ENCODE results near the gene FBXO42. TPM values are rescaled to one million over a fixed set of nuclear protein-coding genes. Genes with fewer than 3 reads are reported as not detected.
A peak's percentile ranks its signal among the peaks of the same experiment; 100 is the strongest.

Gene FBXO42
- polyA plus RNA-seq, 3 donors = 11.6 to 18.4 (median 16.9) TPM

DNA sequence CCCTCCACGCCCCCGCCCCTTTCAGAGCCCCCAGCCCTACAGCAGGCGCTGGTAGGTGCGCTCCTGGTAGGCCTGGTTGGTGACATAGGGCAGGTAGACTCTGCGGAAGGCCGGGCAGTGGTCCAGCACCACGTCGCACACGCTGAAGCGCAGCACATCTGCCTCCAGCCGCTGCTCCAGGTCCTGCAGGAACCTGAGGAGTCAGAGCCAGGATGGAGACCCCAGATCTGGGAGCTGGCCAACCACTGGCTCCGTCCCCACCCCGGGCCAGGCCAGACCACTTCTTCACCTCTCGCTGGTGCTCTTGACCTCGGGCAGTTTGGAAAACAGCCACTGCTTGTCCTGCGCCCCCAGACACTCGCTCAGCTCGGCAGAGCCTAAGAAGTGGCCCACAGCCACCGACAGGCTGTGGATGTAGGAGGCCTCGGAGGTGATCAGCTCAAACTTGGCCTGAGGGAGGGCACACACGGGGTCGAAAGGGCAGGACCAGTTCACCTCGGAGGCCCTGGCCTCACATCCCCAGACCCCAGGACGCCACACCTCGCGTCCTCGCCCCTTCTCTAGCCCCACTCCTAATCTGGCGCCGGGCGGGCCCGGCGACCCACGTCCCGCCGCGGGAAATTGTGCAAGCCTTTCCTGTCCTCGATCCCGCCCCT is 146.3 kb downstream of the FBXO42 start:
- Histone ChIP-seq H3K4me2 (replicated peaks; ENCODE audit: extremely low read depth, low read length, poor library complexity, severe bottlenecking) (peak overlapping the region; percentile 98), H3K27ac (ENCODE audit: low read depth in 1 of 2, low read length in 2 of 2) (peak overlapping the region; percentile 52 to 82), H3K79me2 (ENCODE audit: insufficient read depth, low read length) (no peaks in the 10 kb centered on the region), H3K9me3 (replicated peaks in 1 of 2; ENCODE audit: control insufficient read depth in 1 of 2, insufficient read depth in 1 of 2, low read length in 2 of 2) (no peaks in the 10 kb centered on the region), H3K4me3 (replicated peaks in 1 of 3; ENCODE audit: low read depth in 2 of 3, low read length in 3 of 3) (peak overlapping the region; percentile 42 to 80 (median 45)), H4K20me1 (ENCODE audit: insufficient read depth, low read length) (no peaks in the 10 kb centered on the region), H3K9ac (ENCODE audit: insufficient read depth, low read length, poor library complexity, severe bottlenecking) (peak overlapping the region; percentile 62), H3K4me1 (ENCODE audit: control insufficient read depth in 1 of 2, insufficient read depth in 2 of 2, low read length in 2 of 2) (peaks cover 22 to 26% of the 10 kb centered on the region in 2 donors), H3K36me3 (replicated peaks in 1 of 2; ENCODE audit: control insufficient read depth in 1 of 2, insufficient read depth in 2 of 2, low read length in 2 of 2) (no peaks in the 10 kb centered on the region), H3K27me3 (ENCODE audit: control insufficient read depth in 2 of 2, insufficient read depth in 2 of 2, low read length in 2 of 2) (no peaks in the 10 kb centered on the region), H2AFZ (ENCODE audit: insufficient read depth, low read depth, low read length, poor library complexity, severe bottlenecking) (peak overlapping the region; percentile 89)
- H3K36me3 Mint-ChIP-seq = peaks cover 7 to 16% of the 10 kb centered on the region in 2 donors
- intact Hi-C loops (cut with micrococcal nuclease) = loop anchor here in 1 of 2 donors (2.0 kb wide), 1 partner anchor 13 kb away; no protein-coding TSS in a partner anchor
- peak overlapping the region; percentile 79 to 87 for H3K4me3 Mint-ChIP-seq
- H3K27me3 Mint-ChIP-seq (ENCODE audit: low read depth in 3 of 3) = peaks cover 0 to 4% (median 0%) of the 10 kb centered on the region in 3 donors
- no peaks in the 10 kb centered on the region for H3K9me3 Mint-ChIP-seq
- DNase-seq = no peak
- peak overlapping the region; percentile 57 to 96 (median 80) for H3K27ac Mint-ChIP-seq
- peaks cover 13% of the 10 kb centered on the region for H3K4me1 Mint-ChIP-seq
- TF ChIP-seq, protein P1, sequence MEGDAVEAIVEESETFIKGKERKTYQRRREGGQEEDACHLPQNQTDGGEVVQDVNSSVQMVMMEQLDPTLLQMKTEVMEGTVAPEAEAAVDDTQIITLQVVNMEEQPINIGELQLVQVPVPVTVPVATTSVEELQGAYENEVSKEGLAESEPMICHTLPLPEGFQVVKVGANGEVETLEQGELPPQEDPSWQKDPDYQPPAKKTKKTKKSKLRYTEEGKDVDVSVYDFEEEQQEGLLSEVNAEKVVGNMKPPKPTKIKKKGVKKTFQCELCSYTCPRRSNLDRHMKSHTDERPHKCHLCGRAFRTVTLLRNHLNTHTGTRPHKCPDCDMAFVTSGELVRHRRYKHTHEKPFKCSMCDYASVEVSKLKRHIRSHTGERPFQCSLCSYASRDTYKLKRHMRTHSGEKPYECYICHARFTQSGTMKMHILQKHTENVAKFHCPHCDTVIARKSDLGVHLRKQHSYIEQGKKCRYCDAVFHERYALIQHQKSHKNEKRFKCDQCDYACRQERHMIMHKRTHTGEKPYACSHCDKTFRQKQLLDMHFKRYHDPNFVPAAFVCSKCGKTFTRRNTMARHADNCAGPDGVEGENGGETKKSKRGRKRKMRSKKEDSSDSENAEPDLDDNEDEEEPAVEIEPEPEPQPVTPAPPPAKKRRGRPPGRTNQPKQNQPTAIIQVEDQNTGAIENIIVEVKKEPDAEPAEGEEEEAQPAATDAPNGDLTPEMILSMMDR (IDR thresholded peaks at IDR 0.05) = no peak
- 44% methylated on average over 25 of the region's 38 CpGs for WGBS (ENCODE audit: insufficient coverage)

DNA sequence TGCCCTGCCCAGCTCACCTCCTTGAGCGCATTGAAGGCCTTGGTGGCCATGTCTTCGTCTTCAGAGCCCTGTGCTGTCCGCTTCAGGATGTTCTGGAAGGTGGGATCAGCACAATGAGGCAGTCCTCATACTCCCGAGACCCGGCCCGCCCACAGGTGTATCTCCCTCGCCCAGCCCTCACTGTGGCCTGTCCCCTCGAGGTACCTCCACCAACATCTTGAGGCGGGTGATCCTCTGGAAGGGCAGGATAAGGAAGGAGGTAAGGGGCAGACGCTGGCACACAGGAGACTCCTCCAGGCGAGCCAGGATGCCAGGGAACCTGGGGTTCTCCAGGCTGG is 147.0 kb downstream of the FBXO42 start:
- no peak for DNase-seq
- H3K27me3 Mint-ChIP-seq (ENCODE audit: low read depth in 3 of 3) = peaks cover 0 to 4% (median 0%) of the 10 kb centered on the region in 3 donors
- no peaks in the 10 kb centered on the region for H3K27me3 ChIP-seq (ENCODE audit: control insufficient read depth in 2 of 2, insufficient read depth in 2 of 2, low read length in 2 of 2)
- peaks cover 13% of the 10 kb centered on the region for H3K4me1 Mint-ChIP-seq
- H3K79me2 ChIP-seq (ENCODE audit: insufficient read depth, low read length) = no peaks in the 10 kb centered on the region
- H3K4me1 ChIP-seq (ENCODE audit: control insufficient read depth in 1 of 2, insufficient read depth in 2 of 2, low read length in 2 of 2) = peaks cover 22 to 26% of the 10 kb centered on the region in 2 donors
- no peak overlapping the region for H2AFZ ChIP-seq (ENCODE audit: insufficient read depth, low read depth, low read length, poor library complexity, severe bottlenecking)
- intact Hi-C loops (cut with micrococcal nuclease) = loop anchor here in 1 of 2 donors (2.0 kb wide), 1 partner anchor 13 kb away; no protein-coding TSS in a partner anchor
- 95% methylated on average over 8 of the region's 11 CpGs for WGBS (ENCODE audit: insufficient coverage)
- H3K4me2 ChIP-seq (replicated peaks; ENCODE audit: extremely low read depth, low read length, poor library complexity, severe bottlenecking) = no peak overlapping the region
- H3K9me3 Mint-ChIP-seq = no peaks in the 10 kb centered on the region
- H3K36me3 Mint-ChIP-seq = peaks cover 7 to 16% of the 10 kb centered on the region in 2 donors
- H4K20me1 ChIP-seq (ENCODE audit: insufficient read depth, low read length) = no peaks in the 10 kb centered on the region
- TF ChIP-seq, protein P1 (IDR thresholded peaks at IDR 0.05) = no peak
- H3K9me3 ChIP-seq (replicated peaks in 1 of 2; ENCODE audit: control insufficient read depth in 1 of 2, insufficient read depth in 1 of 2, low read length in 2 of 2) = no peaks in the 10 kb centered on the region
- peak overlapping the region in 2 of 7 donors; percentile 38 to 71 for H3K27ac Mint-ChIP-seq
- H3K4me3 ChIP-seq (replicated peaks in 1 of 3; ENCODE audit: low read depth in 2 of 3, low read length in 3 of 3) = no peak overlapping the region
- H3K4me3 Mint-ChIP-seq = no peak overlapping the region
- peak overlapping the region in 1 of 2 donors; percentile 82 for H3K27ac ChIP-seq (ENCODE audit: low read depth in 1 of 2, low read length in 2 of 2)
- no peak overlapping the region for H3K9ac ChIP-seq (ENCODE audit: insufficient read depth, low read length, poor library complexity, severe bottlenecking)
- no peaks in the 10 kb centered on the region for H3K36me3 ChIP-seq (replicated peaks in 1 of 2; ENCODE audit: control insufficient read depth in 1 of 2, insufficient read depth in 2 of 2, low read length in 2 of 2)

Measured in CD14-positive monocyte (primary cell).